GM12891 (cell line): ENCODE data around the gene RANBP3.

Source experiments
- POLR2A ChIP-seq: IDR thresholded peaks from 2 replicates; pipeline ENCODE4 v1.6.1; 2011; ENCODE audit warnings: low read depth, low read length, control low read depth
- POLR2AphosphoS5 ChIP-seq: IDR thresholded peaks from 2 replicates; pipeline ENCODE4 v1.6.1; 2011; ENCODE audit warnings: low read depth, low read length, control low read depth
- POU2F2 ChIP-seq: IDR thresholded peaks from 2 replicates; pipeline ENCODE4 v1.6.1; 2011; ENCODE audit warnings: low read depth, mild to moderate bottlenecking, control low read depth, low read length, moderate library complexity
- TAF1 ChIP-seq: IDR thresholded peaks from 2 replicates; pipeline ENCODE4 v1.6.1; 2011; ENCODE audit warnings: low read depth, low read length, control low read depth

DNA sequence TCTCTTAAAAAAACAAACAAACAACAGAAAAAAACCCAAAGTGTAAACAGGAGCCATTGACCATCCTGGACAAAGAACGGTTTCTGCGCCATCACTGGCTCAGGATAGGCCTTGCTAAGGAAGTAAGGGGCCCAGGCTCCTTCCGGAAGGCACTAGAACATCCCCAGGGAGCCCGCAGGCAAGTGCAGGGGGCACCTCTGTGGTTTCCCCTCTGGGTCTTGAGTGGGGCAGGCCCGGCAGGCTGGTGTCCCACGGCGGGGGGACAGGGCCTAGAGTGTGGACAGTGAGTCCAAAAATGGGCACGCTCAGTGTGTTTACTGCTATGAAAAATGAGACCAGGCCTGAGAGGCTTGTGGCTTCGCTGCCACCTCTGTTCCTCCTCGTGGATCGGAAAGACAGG, 14.8 kb upstream of the RANBP3 start:
- TF ChIP-seq POLR2A = no peak
- no peak for TF ChIP-seq POLR2AphosphoS5
- TF ChIP-seq POU2F2 = no peak
- no peak for TF ChIP-seq TAF1
